OCI-LY3 (cell line): ENCODE measurements around the gene GIMAP4.
"Not testable (repeated sequence)": the region's sequence is repeated elsewhere in the genome, so short reads cannot be mapped to it uniquely, and the experiment has no call there.

ENCODE experiments used
- H2AFZ ChIP-seq: fragments of 200-600, 300-600 bp; shearing (Covaris generic); 2 replicates; pipeline ENCODE4 v1.6.0; 2014; ENCODE audit warnings: antibody characterized with exemption, low read depth, low read length
- H3K27ac ChIP-seq: fragments of 200-600, 300-600 bp; sonication (generic); 2 replicates; pipeline ENCODE4 v1.5.1; 2014; ENCODE audit warnings: mild to moderate bottlenecking, low read length, moderate library complexity, mixed read lengths
- H3K27me3 ChIP-seq: fragments of 200-600, 300-600 bp; sonication (generic); 2 replicates; pipeline ENCODE4 v1.6.1; 2014; ENCODE audit warnings: low read depth, low read length, mixed read lengths
- H3K36me3 ChIP-seq: fragments of 200-600, 300-600 bp; sonication (generic); replicated peaks from 2 replicates; pipeline ENCODE3; 2014; ENCODE audit warnings: low read depth, low read length, mixed read lengths
- H3K4me1 ChIP-seq: fragments of 300-600, 200-600 bp; sonication (generic); 2 replicates; pipeline ENCODE4 v1.6.1; 2014; ENCODE audit warnings: low read length, mixed read lengths
- H3K4me2 ChIP-seq: fragments of 200-600, 300-600 bp; sonication (generic); 2 replicates; pipeline ENCODE4 v1.6.1; 2014; ENCODE audit warnings: low read length, mixed read lengths
- H3K4me3 ChIP-seq: fragments of 300-600, 200-600 bp; sonication (generic); 2 replicates; pipeline ENCODE4 v1.5.1; 2014; ENCODE audit warnings: antibody characterized with exemption, mild to moderate bottlenecking, low read length, moderate library complexity
- H3K79me2 ChIP-seq: fragments of 300-600, 200-600 bp; shearing (Covaris generic); 2 replicates; pipeline ENCODE4 v1.6.1; 2014; ENCODE audit warnings: mild to moderate bottlenecking, low read length, mixed read lengths
- H3K9ac ChIP-seq: fragments of 300-600, 200-600 bp; shearing (Covaris generic); 2 replicates; pipeline ENCODE4 v1.6.0; 2014; ENCODE audit warnings: mild to moderate bottlenecking, low read length, moderate library complexity
- H3K9me3 ChIP-seq: fragments of 200-600, 300-600 bp; shearing (Covaris generic); 2 replicates; pipeline ENCODE4 v1.6.1; 2014; ENCODE audit warnings: low read length, mixed read lengths; ENCODE audit not compliant: insufficient read depth
- H4K20me1 ChIP-seq: fragments of 200-600, 300-600 bp; sonication (generic); 2 replicates; pipeline ENCODE4 v1.6.1; 2016; ENCODE audit warnings: low read length, mixed read lengths; ENCODE audit not compliant: insufficient read depth
- CTCF ChIP-seq: fragments of 200-600, 300-600 bp; sonication (generic); IDR thresholded peaks from 2 replicates; pipeline ENCODE4 v1.5.1; 2014; ENCODE audit warnings: antibody characterized with exemption, low read length, low read depth
- EZH2phosphoT487 ChIP-seq: fragments of 200-600 bp; shearing (Covaris generic); IDR thresholded peaks from 2 replicates; pipeline ENCODE4 v1.6.1; 2018; ENCODE audit warnings: antibody characterized with exemption, mixed run types, low read depth

Gene GIMAP4

DNA sequence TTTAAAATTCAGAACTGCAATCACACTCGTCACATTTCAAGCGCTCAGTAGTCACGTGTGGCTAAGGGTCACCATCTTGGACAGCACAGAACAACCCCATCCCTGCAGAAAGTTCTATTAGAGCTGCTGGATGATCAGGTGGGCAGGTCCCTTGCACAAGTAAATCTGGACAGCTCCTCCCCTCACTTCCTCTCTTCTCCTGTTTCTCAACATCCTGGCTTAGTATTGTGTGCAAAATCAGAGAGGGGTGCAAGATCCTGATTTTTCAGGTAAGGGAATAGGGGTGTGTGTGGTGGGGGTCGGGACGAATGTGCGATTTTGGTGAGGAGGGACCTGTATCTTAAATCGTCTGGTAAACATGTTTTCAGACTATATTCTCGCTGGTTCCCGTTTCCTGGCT is at the start of gene GIMAP4:
GIMAP4 (plus strand) TSS at position 222 of the 400 bp plus-strand sequence. CDS start 2,512 bp downstream, outside the sequence.
- Histone ChIP-seq H3K36me3 (no peaks in the 10 kb centered on the region), H3K4me2 (no peak within 1 kb of the TSS), H3K4me1 (no peaks in the 10 kb centered on the region), H4K20me1 (no peaks in the 10 kb centered on the region), H2AFZ (no peak within 1 kb of the TSS), H3K9ac (no peak within 1 kb of the TSS), H3K27me3 (peaks cover 12% of the 10 kb centered on the region), H3K9me3 (no peaks in the 10 kb centered on the region), H3K27ac (no peak within 1 kb of the TSS), H3K79me2 (no peaks in the 10 kb centered on the region), H3K4me3 (no peak within 1 kb of the TSS)
- TF ChIP-seq CTCF (no peak), EZH2phosphoT487 (no peak)

- Histone ChIP-seq H3K9me3 (no peaks in the 10 kb centered on the region), H4K20me1 (no peaks in the 10 kb centered on the region), H3K27ac (no peak overlapping the region), H3K4me3 (no peak overlapping the region), H2AFZ (no peak overlapping the region), H3K4me1 (no peaks in the 10 kb centered on the region), H3K9ac (no peak overlapping the region), H3K27me3 (peaks cover 24% of the 10 kb centered on the region; the same call in 1 of the 2 replicates), H3K4me2 (no peak overlapping the region), H3K79me2 (no peaks in the 10 kb centered on the region), H3K36me3 (no peaks in the 10 kb centered on the region)
- TF ChIP-seq CTCF (no peak), EZH2phosphoT487 (no peak)
Measured at GRCh38 chr7:150519310-150519709, 47.9 kb upstream of the GIMAP4 start.

- Histone ChIP-seq H3K27me3 (peaks cover 21% of the 10 kb centered on the region; the same call in 1 of the 2 replicates), H2AFZ (no peak overlapping the region), H3K9me3 (no peaks in the 10 kb centered on the region), H3K27ac (no peak overlapping the region), H3K79me2 (no peaks in the 10 kb centered on the region), H3K36me3 (no peaks in the 10 kb centered on the region), H3K4me1 (no peaks in the 10 kb centered on the region), H3K4me2 (no peak overlapping the region), H4K20me1 (no peaks in the 10 kb centered on the region), H3K9ac (no peak overlapping the region), H3K4me3 (no peak overlapping the region)
- TF ChIP-seq CTCF (no peak), EZH2phosphoT487 (no peak)
Measured at GRCh38 chr7:150520145-150520544, 47.0 kb upstream of the GIMAP4 start.

GRCh38 chr7:150522931-150523330 is 44.3 kb upstream of the GIMAP4 start:
- H3K9ac ChIP-seq, H3K9me3 ChIP-seq, H3K36me3 ChIP-seq, H3K4me2 ChIP-seq, H4K20me1 ChIP-seq, H3K4me3 ChIP-seq, H3K79me2 ChIP-seq, H2AFZ ChIP-seq, H3K27me3 ChIP-seq, H3K27ac ChIP-seq, H3K4me1 ChIP-seq: not testable (repeated sequence)

DNA sequence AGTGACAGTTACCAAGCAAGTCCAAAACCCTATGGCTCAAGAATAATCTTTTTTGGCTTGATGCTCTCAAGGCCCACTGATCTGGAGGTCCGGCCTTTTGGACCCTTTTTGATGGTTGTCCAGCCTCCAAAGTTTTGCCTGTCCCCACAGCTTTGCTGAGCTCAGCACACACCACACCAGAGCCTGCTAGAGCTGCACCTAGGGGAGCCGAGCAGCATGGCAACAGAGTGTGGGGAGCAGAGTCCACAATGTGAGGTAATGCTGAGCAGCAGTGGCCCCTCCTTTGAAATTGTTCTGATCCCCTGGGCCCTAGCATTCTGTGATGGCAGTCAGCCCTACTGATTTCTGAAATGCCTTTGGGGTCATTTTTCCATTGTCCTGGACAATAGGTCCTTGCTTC is 43.2 kb upstream of the GIMAP4 start:
- Histone ChIP-seq H2AFZ (no peak overlapping the region), H3K36me3 (no peaks in the 10 kb centered on the region), H3K4me3 (no peak overlapping the region), H3K4me1 (no peaks in the 10 kb centered on the region), H3K9me3 (no peaks in the 10 kb centered on the region), H3K27ac (no peak overlapping the region), H4K20me1 (no peaks in the 10 kb centered on the region), H3K4me2 (no peak overlapping the region), H3K27me3 (no peaks in the 10 kb centered on the region; the same call in 1 of the 2 replicates), H3K9ac (no peak overlapping the region), H3K79me2 (no peaks in the 10 kb centered on the region)
- no peak for TF ChIP-seq CTCF
- TF ChIP-seq EZH2phosphoT487: no peak
